ENCODE measurements around the gene FBN1. TPM values are rescaled to one million over a fixed set of nuclear protein-coding genes. Genes with fewer than 3 reads are reported as not detected.

FBN1 gene
- total and polyA plus RNA-seq, 8 donors, result 4.7 to 384 (median 42.6) TPM

DNA sequence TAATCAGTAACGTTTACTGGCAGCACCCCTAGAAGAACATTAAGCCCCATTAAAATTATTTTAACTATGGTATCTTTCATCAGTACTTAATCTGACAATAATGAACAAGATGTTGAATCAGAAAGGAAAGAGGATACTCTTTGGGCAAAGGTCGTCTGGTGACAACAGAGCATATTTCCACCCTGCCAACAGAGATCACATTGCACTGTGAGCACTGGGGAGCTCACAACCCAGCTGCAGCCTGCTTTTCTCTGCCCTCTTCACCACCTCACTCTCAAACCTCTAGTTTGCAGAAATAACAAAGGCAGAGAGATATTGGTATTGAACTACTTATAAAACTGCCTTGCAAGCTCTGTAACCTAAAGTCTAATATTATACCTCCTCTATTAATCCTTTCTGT, 130.0 kb downstream of the FBN1 start:
- Histone ChIP-seq H3K27ac (no peak overlapping the region), H3K4me1 (no peaks in the 10 kb centered on the region), H3K9me3 (no peaks in the 10 kb centered on the region), H3K36me3 (peaks cover 0 to 56% (median 37%) of the 10 kb centered on the region in 4 donors), H3K4me3 (no peak overlapping the region), H3K27me3 (no peaks in the 10 kb centered on the region)
- intact Hi-C loops (cut with DNase I; ENCODE audit: low total_unique reads), result no loop called here
- 60 to 76% (median 70%) methylated on average over 2 of the region's 2 CpGs for WGBS, 5 donors
- TF ChIP-seq POLR2AphosphoS5 (IDR thresholded peaks at IDR 0.05) (no peak), POLR2A (IDR thresholded peaks at IDR 0.05) (no peak)
- DNase-seq, result no peak

DNA sequence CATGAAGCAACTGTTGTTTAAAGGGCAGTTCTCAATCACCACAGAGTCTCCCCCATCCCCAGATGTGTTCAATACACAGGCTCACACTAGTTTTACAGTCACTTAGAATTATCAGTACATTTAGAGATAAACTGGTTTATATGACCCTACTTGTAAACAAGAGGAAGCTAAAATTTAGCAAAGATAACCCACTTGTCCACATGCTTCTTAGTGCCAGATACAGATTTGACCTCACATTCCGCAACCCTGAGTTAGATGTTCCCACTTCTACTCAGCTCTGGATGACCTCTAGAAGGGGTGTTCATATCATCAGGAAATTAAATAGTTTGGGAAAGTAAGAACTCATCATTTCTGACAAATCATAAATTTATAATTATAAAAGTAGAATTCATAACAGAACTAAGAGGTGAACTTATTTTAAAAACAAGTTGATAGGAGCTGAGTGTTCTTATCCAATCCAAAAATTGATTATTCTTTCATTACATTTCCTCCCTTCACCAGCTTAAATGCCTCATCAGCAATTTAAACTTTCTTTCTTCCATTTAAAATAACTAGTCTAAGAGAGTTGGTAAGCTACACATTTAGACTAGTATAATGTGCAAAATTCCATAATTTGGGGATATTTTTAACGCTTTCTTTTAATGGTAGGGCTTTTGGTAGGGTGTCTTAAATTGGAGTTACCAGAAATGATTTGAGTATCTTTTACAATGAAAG, 131.2 kb downstream of the FBN1 start:
- no peak for DNase-seq
- H3K9me3 ChIP-seq, result no peaks in the 10 kb centered on the region
- intact Hi-C loops (cut with DNase I; ENCODE audit: low total_unique reads), result no loop called here
- peaks cover 0 to 49% (median 35%) of the 10 kb centered on the region in 4 donors for H3K36me3 ChIP-seq
- no peak overlapping the region for H3K27ac ChIP-seq
- H3K4me3 ChIP-seq, result no peak overlapping the region
- H3K27me3 ChIP-seq, result no peaks in the 10 kb centered on the region
- no peaks in the 10 kb centered on the region for H3K4me1 ChIP-seq
- WGBS, 5 donors, result 92 to 97% (median 92%) methylated on average over 2 of the region's 2 CpGs
- TF ChIP-seq POLR2AphosphoS5 (IDR thresholded peaks at IDR 0.05), result no peak
- TF ChIP-seq EP300 (IDR thresholded peaks at IDR 0.05), result no peak
- no peak for TF ChIP-seq CTCF (IDR thresholded peaks at IDR 0.05)
- no peak for TF ChIP-seq POLR2A (IDR thresholded peaks at IDR 0.05)

- WGBS, 5 donors, result 51 to 64% (median 59%) methylated on average over 6 of the region's 6 CpGs
- intact Hi-C loops (cut with DNase I; ENCODE audit: low total_unique reads), result no loop called here
- Histone ChIP-seq H3K27ac (no peak overlapping the region), H3K27me3 (no peaks in the 10 kb centered on the region), H3K9me3 (no peaks in the 10 kb centered on the region), H3K4me1 (peaks cover 0 to 7% (median 0%) of the 10 kb centered on the region in 4 donors), H3K4me3 (no peak overlapping the region), H3K36me3 (peaks cover 0 to 48% (median 24%) of the 10 kb centered on the region in 4 donors)
- no peak for DNase-seq
- TF ChIP-seq EP300 (IDR thresholded peaks at IDR 0.05), result no peak
- no peak for TF ChIP-seq CTCF (IDR thresholded peaks at IDR 0.05)
- no peak for TF ChIP-seq POLR2AphosphoS5 (IDR thresholded peaks at IDR 0.05)
Measured at GRCh38 chr15:48510976-48511375, 134.5 kb downstream of the FBN1 start.

- intact Hi-C loops (cut with DNase I; ENCODE audit: low total_unique reads), result no loop called here
- no peaks in the 10 kb centered on the region for H3K9me3 ChIP-seq
- H3K4me3 ChIP-seq, result no peak overlapping the region
- WGBS, 5 donors, result 40 to 43% (median 42%) methylated on average over 2 of the region's 2 CpGs
- H3K36me3 ChIP-seq, result peaks cover 0 to 48% (median 27%) of the 10 kb centered on the region in 4 donors
- peak in 1 of 2 donors; percentile 66 for DNase-seq
- H3K27me3 ChIP-seq, result no peaks in the 10 kb centered on the region
- H3K4me1 ChIP-seq, result peaks cover 0 to 7% (median 0%) of the 10 kb centered on the region in 4 donors
- no peak for TF ChIP-seq POLR2A (IDR thresholded peaks at IDR 0.05)
- peak in 5 of 7 experiments; percentile 30 to 60 (median 44) for TF ChIP-seq CTCF (IDR thresholded peaks at IDR 0.05)
- no peak for TF ChIP-seq EP300 (IDR thresholded peaks at IDR 0.05)
- H3K27ac ChIP-seq, result no peak overlapping the region
Measured at GRCh38 chr15:48507416-48508065, 138.0 kb downstream of the FBN1 start.

GRCh38 chr15:48505067-48505466, 140.4 kb downstream of the FBN1 start:
- Histone ChIP-seq H3K4me3 (no peak overlapping the region), H3K27ac (no peak overlapping the region), H3K27me3 (no peaks in the 10 kb centered on the region), H3K9me3 (no peaks in the 10 kb centered on the region), H3K4me1 (peaks cover 0 to 7% (median 0%) of the 10 kb centered on the region in 4 donors), H3K36me3 (peaks cover 0 to 58% (median 41%) of the 10 kb centered on the region in 4 donors)
- intact Hi-C loops (cut with DNase I; ENCODE audit: low total_unique reads), result no loop called here
- no peak for DNase-seq
- TF ChIP-seq POLR2A (IDR thresholded peaks at IDR 0.05), result no peak
- TF ChIP-seq EP300 (IDR thresholded peaks at IDR 0.05), result no peak
- no peak for TF ChIP-seq CTCF (IDR thresholded peaks at IDR 0.05)
- TF ChIP-seq POLR2AphosphoS5 (IDR thresholded peaks at IDR 0.05), result no peak
- WGBS, 5 donors, result 91 to 95% (median 92%) methylated on average over 3 of the region's 3 CpGs
